Right ventricle myocardium superior (tissue), 1 donor: ENCODE data around the gene SPEF1. TPM values are rescaled to one million over a fixed set of nuclear protein-coding genes. Genes with fewer than 3 reads are reported as not detected.
A peak's percentile ranks its signal among the peaks of the same experiment; 100 is the strongest.

ENCODE experiments used
- ATAC-seq: fragments of 200-7000 bp; cut with Tn5 transposase; one replicate; pipeline ENCODE4 v1.9.1; 2020; ENCODE audit warnings: mild to moderate bottlenecking; ENCODE audit not compliant: poor library complexity
- DNase-seq: peaks from one replicate; pipeline ENCODE4 v3.0.0-alpha.2; 2020
- intact Hi-C: fragments of 100-400 bp; cut with DNase I; formaldehyde crosslinking; loops from one replicate; pipeline ENCODE4 v1.11.2; 2022
- total RNA-seq: library from RNA; stranded (reverse); fragmentation: NEBNext Ultra II Directional; extraction: Animal tissue kit (Norgen Biotek cat#: 25700); gene quantifications from one replicate; pipeline ENCODE4 v1.2.1, GENCODE V29; 2021
- donor health status: DM: no; HTN: yes; CAD: no; lungs with severe emphysema.

SPEF1 gene
- total RNA-seq, 1 donor from 2014 or later, result 0.32 TPM

DNA sequence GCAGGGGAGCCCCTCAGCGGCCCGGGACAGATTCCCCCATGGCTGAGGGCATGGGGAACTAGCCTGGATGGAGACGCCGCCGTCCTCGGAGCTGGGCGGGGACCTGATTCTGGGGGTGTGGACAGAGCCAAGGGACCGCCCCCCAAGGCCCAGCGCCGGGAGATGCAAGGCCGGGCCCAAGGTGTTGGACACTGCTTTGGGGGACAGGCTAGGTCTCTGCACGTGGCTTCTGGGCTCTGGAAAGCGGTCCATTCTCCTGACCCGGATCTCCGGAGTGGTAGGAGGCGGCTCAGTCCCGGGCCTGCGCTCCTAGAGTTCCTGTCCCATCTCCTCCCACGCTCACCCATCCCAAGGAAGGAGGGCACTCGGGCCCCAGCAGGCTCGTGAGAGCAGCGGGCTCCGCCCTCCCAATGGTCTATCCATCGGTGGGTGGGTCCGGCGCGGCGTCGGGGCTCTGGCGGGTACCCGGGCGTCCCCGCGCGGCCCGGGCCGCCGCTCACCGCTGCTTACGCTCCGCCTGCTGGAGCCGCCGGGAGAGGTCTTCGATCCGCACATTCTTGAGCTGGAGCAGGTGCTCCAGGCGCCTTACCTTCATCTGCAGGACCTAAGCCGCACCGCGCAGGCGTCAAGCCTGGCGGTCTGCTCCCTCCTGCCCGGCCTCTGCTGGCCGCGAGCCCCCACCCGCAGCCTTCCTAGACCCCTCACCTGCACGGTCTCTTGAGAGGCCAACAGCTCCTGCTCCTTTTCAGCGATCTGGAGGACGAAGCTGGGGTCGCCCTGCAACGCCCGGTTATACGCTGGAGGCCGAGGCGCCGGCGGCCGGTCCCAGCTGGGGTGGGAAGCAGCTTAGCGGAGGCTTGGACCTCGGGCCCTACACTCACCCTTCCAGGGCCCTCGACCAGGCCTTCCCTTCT, 3.3 kb downstream of the SPEF1 start:
- ATAC-seq (peak; percentile 74), DNase-seq (peak; percentile 88)
- intact Hi-C loops, result no loop called here

GRCh38 chr20:3777381-3777715, 3.9 kb downstream of the SPEF1 start:
- DNase-seq (no peak), ATAC-seq (no peak)
- intact Hi-C loops, result no loop called here

- DNase-seq (no peak), ATAC-seq (no peak)
- intact Hi-C loops, result no loop called here
Measured at GRCh38 chr20:3775457-3776108, 5.7 kb downstream of the SPEF1 start.

DNA sequence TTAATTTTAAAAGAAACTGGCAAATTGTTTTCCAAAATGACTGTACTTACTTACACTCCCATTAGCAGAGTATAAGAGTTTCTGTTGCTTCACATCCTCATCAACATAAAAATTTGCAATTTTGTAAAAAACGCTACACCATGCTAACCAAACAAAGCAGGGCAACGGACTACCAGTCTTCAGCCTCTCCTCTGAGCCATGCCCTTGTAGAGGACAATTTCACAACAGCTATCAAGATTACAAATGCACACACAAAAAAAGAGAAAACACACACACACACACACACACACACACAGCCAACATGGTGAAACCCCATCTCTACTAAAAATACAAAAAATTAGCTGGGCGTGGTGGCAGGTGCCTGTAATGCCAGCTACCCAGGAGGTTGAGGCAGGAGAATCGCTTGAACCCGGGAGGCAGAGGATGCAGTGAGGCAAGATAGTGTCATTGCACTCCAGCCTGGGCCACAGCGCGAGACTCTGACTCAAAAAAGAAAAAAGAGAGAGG, 9.6 kb downstream of the SPEF1 start:
- intact Hi-C loops, result no loop called here
- no peak for DNase-seq
- ATAC-seq, result no peak

DNA sequence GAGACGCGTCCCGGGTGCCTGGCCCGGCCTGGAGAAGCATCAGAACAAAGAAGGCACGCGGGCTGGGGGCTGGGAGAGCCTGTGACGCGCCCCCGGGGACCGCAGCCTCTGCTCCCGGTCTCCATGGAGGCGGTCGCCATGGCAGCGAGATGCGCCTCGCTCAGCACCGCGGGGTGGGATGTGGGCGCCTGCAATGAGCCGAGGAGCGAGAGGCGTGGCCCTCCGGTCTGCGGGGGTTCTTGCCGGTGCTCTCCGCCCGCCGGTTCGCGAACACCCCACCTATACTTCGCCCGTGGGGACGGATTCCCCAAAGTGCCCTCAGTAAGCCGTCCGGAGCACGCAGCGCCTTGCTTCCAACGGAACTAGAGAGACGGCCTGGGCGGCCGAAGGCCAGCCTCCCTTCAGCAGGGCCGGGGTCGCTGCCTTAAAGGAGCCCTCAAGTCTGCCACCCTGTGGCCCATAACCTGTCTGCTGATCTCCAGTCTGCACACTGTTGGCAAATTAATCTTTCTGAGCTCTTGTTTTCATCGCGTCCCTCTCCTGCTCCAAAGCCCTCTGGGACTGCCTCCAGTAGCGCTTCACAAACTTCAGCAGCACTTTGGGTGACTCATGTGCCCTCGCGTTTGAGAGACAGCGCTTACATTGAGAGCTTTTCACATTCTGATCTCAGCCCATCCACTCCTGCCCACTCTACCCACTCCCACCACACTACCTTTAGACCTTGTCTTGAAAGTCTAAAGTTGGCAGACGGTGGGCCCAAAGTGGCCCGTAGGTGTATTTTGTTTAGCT, 12.7 kb downstream of the SPEF1 start:
- peak; percentile 82 for DNase-seq

GRCh38 chr20:3767427-3768341, 13.6 kb downstream of the SPEF1 start, which contains the start of gene ADISSP:
ADISSP (minus strand) TSS chr20:3767753; CDS start chr20:3760100, 7,653 bp downstream.
- intact Hi-C loops, result no loop called here
- peak; percentile 100 for DNase-seq
- peak; percentile 95 for ATAC-seq

More for the DNA sequence above, 12.7 kb downstream of the SPEF1 start:
- peak; percentile 73 for ATAC-seq
- intact Hi-C loops, result no loop called here

DNA sequence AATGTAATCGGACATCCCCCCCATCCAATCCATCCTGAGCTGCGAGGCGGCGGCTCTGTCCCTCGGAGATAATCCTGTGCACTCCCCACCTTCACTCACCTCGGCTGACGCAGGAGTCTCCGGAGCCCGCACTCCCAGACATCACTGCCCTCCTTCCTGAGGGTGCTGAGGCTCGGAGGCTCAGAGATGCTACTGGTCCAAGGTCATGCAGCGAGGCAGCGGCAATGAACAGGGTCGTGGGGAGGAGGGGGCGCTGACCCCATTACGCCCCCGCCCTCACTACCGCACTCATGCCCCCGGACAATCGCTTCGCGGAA, 14.2 kb downstream of the SPEF1 start:
- DNase-seq (no peak), ATAC-seq (no peak)
- intact Hi-C loops, result no loop called here

GRCh38 chr20:3766422-3767109, 14.7 kb downstream of the SPEF1 start:
- DNase-seq, result no peak
- intact Hi-C loops, result no loop called here

GRCh38 chr20:3765171-3765882, 15.9 kb downstream of the SPEF1 start:
- DNase-seq (no peak), ATAC-seq (no peak)
- intact Hi-C loops, result no loop called here

More at GRCh38 chr20:3766422-3767109, 14.7 kb downstream of the SPEF1 start:
- no peak for ATAC-seq

GRCh38 chr20:3764659-3765058, 16.6 kb downstream of the SPEF1 start:
- intact Hi-C loops, result no loop called here
- no peak for ATAC-seq
- DNase-seq, result no peak

DNA sequence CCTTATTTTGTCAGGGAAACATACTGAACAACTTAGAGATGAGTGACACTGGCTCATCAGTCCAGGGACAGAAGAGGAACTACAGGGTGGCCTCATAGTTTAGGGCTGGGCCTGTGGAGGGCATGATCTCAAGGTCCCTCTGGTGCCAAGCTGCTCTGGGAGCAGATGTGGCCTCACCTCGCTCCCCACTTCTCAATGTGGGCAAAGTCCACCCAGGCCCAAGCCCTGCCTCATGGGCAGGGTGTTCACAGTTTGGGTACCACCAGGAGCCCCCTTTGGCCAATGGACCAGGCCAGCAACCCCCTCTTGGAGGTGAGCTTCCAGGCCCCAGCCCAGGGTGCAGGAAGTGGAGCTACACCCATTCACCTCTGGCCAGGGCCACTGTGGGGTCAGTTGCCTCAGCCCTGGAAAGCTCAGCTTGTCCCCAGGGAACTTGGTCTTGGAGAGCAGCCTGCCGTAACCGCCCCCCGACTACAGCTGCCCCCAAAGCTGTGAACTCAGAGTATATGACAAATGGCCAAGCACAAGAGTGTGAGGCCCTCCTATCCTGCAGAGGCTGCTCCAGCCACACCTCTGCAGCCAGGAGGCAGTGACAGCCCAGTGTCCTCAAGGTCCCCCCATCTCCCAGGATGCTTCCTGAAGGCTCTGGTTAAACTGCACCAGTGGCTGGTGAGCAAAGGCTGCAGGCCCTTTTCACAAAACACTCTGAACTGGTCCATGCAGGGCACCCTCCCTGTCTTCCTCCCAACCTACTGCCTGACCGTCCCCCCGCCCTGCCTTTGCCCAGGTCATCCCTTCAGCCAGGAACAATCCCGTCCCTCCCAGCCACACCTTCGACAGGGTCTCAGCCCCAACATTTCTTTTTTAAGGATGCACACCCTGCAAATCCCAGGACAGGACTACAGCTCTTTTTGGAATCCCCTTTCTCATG, 17.3 kb downstream of the SPEF1 start:
- intact Hi-C loops, result no loop called here
- ATAC-seq (no peak), DNase-seq (no peak)

DNA sequence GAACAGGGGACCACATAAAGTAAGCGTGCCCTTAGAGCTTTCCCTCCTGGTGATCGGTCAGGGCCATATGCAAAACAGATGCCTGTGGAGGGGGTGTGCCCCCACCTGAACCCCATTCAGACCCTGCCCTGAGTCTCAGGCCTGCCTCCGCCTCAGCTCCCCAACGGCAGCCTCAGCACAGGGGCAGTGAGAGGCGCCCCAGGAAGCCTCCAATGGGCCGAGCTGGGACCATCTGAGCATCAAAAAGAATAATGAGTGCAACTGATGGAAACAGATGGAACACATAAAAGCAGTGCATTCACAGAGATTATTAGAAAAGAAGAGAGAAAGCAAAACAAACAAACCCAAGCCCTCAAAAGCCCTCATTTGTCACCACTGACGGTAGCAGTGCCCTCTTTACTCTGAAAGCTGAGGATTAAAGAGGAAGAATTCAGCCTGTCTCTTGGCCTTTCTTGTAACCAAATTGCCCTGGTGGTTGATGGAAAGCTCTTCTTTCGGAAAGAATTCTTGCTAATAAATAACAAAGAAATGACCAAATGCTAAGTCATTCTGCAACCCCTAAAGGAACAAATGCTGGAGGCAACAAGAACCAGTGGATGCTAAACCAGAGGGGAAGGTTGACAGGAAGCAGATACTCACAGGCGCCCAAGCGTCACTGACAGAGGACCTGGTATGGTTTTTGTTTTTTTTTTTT, 20.4 kb downstream of the SPEF1 start:
- ATAC-seq (no peak), DNase-seq (no peak)
- intact Hi-C loops, result no loop called here

DNA sequence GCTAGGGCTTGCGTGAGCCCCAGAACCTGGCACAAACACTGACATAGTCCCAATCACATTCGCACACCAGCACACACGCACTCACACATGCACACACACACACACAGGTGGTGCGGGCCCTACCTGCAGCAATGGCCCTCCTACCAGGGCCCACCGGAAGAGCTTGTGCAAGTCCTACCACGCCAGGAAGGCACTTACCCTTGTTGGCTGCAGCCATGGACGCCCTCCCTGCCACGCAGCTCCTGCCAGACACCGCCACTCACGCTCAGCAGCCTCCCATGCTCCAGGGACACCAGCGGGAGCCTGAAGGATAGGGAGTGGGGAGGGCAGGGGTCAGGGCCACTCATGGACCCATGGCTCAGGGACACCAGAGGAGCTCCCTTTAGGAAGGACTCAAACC, 21.4 kb downstream of the SPEF1 start:
- intact Hi-C loops, result loop anchor here (10.0 kb wide), 1 partner anchor 85 kb away; no protein-coding TSS in a partner anchor
- no peak for DNase-seq
- ATAC-seq, result no peak

GRCh38 chr20:3759316-3759823, 21.9 kb downstream of the SPEF1 start:
- intact Hi-C loops, result loop anchor here (10.0 kb wide), 1 partner anchor 85 kb away; no protein-coding TSS in a partner anchor
- no peak for ATAC-seq
- no peak for DNase-seq

DNA sequence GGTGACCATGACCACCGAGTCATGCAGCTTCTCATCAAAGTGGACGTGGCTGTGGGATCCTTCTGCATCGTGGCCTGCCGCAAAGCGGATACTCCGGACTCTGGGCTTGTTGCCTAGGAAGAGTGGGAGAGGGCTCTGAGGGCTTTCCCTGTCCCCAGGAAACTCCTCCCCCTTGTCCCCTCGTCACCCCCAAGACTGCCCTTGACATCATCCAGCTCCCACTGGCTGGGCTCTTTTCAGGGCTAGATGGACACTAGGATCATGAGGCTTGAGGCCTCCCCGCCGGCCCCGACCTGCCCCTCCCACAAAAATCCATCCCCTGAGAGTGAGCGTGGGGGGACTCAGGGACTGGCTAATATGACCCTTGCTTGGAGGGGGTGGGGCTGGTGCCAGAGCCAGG, 22.7 kb downstream of the SPEF1 start:
- intact Hi-C loops, result loop anchor here (10.0 kb wide), 1 partner anchor 84 kb away; no protein-coding TSS in a partner anchor
- DNase-seq (no peak), ATAC-seq (peak; percentile 31)
